D721Med (cell line): ENCODE measurements around the gene ST14.

ENCODE experiments used
- DNase-seq: peaks from one replicate; pipeline ENCODE4 v3.0.0; 2011; ENCODE audit warnings: low spot score; ENCODE audit not compliant: insufficient read length
- FAIRE-seq: peaks from 2 replicates; lab custom pipeline; 2011; peaks lifted over from hg19 to GRCh38; lab: Jason Lieb, UNC
- CTCF ChIP-seq: IDR thresholded peaks from 2 replicates; pipeline ENCODE4 v1.5.1; 2012; ENCODE audit warnings: mild to moderate bottlenecking, control low read depth; ENCODE audit not compliant: insufficient read depth; ENCODE audit errors: missing control alignments

ST14 gene

GRCh38 chr11:130179396-130180306 is 20.1 kb downstream of the ST14 start:
- FAIRE-seq = no peak
- no peak for TF ChIP-seq CTCF
- no peak for DNase-seq

GRCh38 chr11:130180491-130180890 is 20.9 kb downstream of the ST14 start:
- no peak for DNase-seq
- TF ChIP-seq CTCF = no peak
- no peak for FAIRE-seq

GRCh38 chr11:130180896-130181294 is 21.3 kb downstream of the ST14 start:
- FAIRE-seq (no peak), DNase-seq (no peak)
- no peak for TF ChIP-seq CTCF

- DNase-seq (no peak), FAIRE-seq (no peak)
- no peak for TF ChIP-seq CTCF
These were observed 22.0 kb downstream of the ST14 start for GRCh38 chr11:130181295-130182272.

- no peak for TF ChIP-seq CTCF
- FAIRE-seq = no peak
- DNase-seq = no peak
These were observed 24.5 kb downstream of the ST14 start for GRCh38 chr11:130183878-130184610.

GRCh38 chr11:130187096-130187495 is 27.5 kb downstream of the ST14 start:
- TF ChIP-seq CTCF = no peak
- DNase-seq = no peak
- no peak for FAIRE-seq
